Transverse colon (tissue), 4 donors: Measurements from ENCODE around the gene AS3MT.

Experiments
- CTCF ChIP-seq, 5 experiments: fragments of 200-600 bp in 3 of 5; fragments of 450-650 bp in 2 of 5; sonication (generic) in 3 of 5; IDR thresholded peaks; 1 replicate in 2 of 5; 2 replicates in 3 of 5; pipeline ENCODE4 v1.5.1; 2016 to 2017; ENCODE audit warnings: antibody characterized with exemption in 5 of 5, inconsistent platforms in 3 of 5, mild to moderate bottlenecking in 2 of 5, moderate library complexity in 1 of 5
- EP300 ChIP-seq: sonication (generic); formaldehyde crosslinking; IDR thresholded peaks from one replicate; pipeline ENCODE4 v1.6.1; 2017; ENCODE audit warnings: antibody characterized with exemption, low read depth
- POLR2AphosphoS5 ChIP-seq, 3 donors: sonication (generic); formaldehyde crosslinking; IDR thresholded peaks; one replicate each; pipeline ENCODE4 v1.6.1; 2016; ENCODE audit warnings: antibody characterized with exemption in 3 of 3

- no peak for TF ChIP-seq CTCF (IDR thresholded peaks at IDR 0.05)
- TF ChIP-seq POLR2AphosphoS5 (IDR thresholded peaks at IDR 0.05), result no peak
- TF ChIP-seq EP300, result no peak
Measured at GRCh38 chr10:102832248-102832647, 37.0 kb upstream of the AS3MT start.
